Effector memory CD8-positive, alpha-beta T cell (primary cell): ENCODE results near the gene NFATC1.

ENCODE experiments used
- ATAC-seq: fragments of 150-1000 bp; cut with Tn5 transposase; replicated peaks from 2 replicates; pipeline ENCODE4 v1.10.0; 2021; ENCODE audit warnings: mild to moderate bottlenecking, moderate library complexity
- DNase-seq, 3 experiments: peaks; one replicate each; pipeline ENCODE4 v3.0.0; 2021
- H3K27ac Mint-ChIP-seq, 2 donors: one replicate each; pipeline ENCODE4 v1.8.0; 2022; ENCODE audit warnings: mild to moderate bottlenecking in 2 of 2, mixed read lengths in 2 of 2, moderate library complexity in 2 of 2
- H3K27me3 Mint-ChIP-seq, 2 donors: one replicate each; pipeline ENCODE4 v1.8.0; 2022; ENCODE audit warnings: mixed read lengths in 2 of 2
- H3K36me3 Mint-ChIP-seq: one replicate; pipeline ENCODE4 v1.8.0; 2022; ENCODE audit warnings: mild to moderate bottlenecking, moderate library complexity, mixed read lengths; ENCODE audit not compliant: insufficient read depth
- H3K4me1 Mint-ChIP-seq, 2 donors: one replicate each; pipeline ENCODE4 v1.8.0; 2022; ENCODE audit warnings: low read depth in 2 of 2, mixed read lengths in 2 of 2
- H3K4me3 Mint-ChIP-seq, 2 donors: one replicate each; pipeline ENCODE4 v1.8.0; 2022; ENCODE audit warnings: mild to moderate bottlenecking in 2 of 2, mixed read lengths in 2 of 2, moderate library complexity in 2 of 2
- H3K9me3 Mint-ChIP-seq, 2 donors: one replicate each; pipeline ENCODE4 v1.8.0; 2022; ENCODE audit warnings: mixed read lengths in 2 of 2

Gene NFATC1

GRCh38 chr18:79537758-79538157 lies 142.0 kb downstream of the NFATC1 start:
- Mint-ChIP-seq H3K4me3 (no peak overlapping the region), H3K4me1 (no peaks in the 10 kb centered on the region), H3K9me3 (peaks cover 6 to 10% of the 10 kb centered on the region in 2 donors), H3K36me3 (peaks cover 2% of the 10 kb centered on the region), H3K27me3 (peaks cover 0 to 4% of the 10 kb centered on the region in 2 donors), H3K27ac (no peak overlapping the region)
- DNase-seq (no peak), ATAC-seq (no peak)

GRCh38 chr18:79538635-79539034 lies 142.9 kb downstream of the NFATC1 start:
- Mint-ChIP-seq H3K4me1 (no peaks in the 10 kb centered on the region), H3K4me3 (no peak overlapping the region), H3K36me3 (peaks cover 2% of the 10 kb centered on the region), H3K27me3 (no peaks in the 10 kb centered on the region), H3K9me3 (peaks cover 6 to 12% of the 10 kb centered on the region in 2 donors), H3K27ac (no peak overlapping the region)
- DNase-seq (no peak), ATAC-seq (no peak)

- Mint-ChIP-seq H3K27me3 (peaks cover 0 to 7% of the 10 kb centered on the region in 2 donors), H3K27ac (no peak overlapping the region), H3K4me3 (no peak overlapping the region), H3K36me3 (no peaks in the 10 kb centered on the region), H3K9me3 (peaks cover 6 to 12% of the 10 kb centered on the region in 2 donors), H3K4me1 (no peaks in the 10 kb centered on the region)
- DNase-seq (no peak), ATAC-seq (no peak)
Measured at GRCh38 chr18:79540161-79540903, 144.6 kb downstream of the NFATC1 start.

GRCh38 chr18:79540904-79541282 lies 145.2 kb downstream of the NFATC1 start:
- Mint-ChIP-seq H3K27me3 (peaks cover 0 to 12% of the 10 kb centered on the region in 2 donors), H3K4me1 (no peaks in the 10 kb centered on the region), H3K4me3 (no peak overlapping the region), H3K9me3 (peaks cover 6 to 12% of the 10 kb centered on the region in 2 donors), H3K36me3 (no peaks in the 10 kb centered on the region), H3K27ac (no peak overlapping the region)
- no peak for ATAC-seq
- no peak for DNase-seq

- H3K27ac Mint-ChIP-seq = no peak overlapping the region
- H3K4me3 Mint-ChIP-seq = no peak overlapping the region
- ATAC-seq (no peak), DNase-seq (no peak)
- H3K36me3 Mint-ChIP-seq = no peaks in the 10 kb centered on the region
- H3K27me3 Mint-ChIP-seq = peaks cover 0 to 23% of the 10 kb centered on the region in 2 donors
- peaks cover 6 to 12% of the 10 kb centered on the region in 2 donors for H3K9me3 Mint-ChIP-seq
- H3K4me1 Mint-ChIP-seq = no peaks in the 10 kb centered on the region
Measured at GRCh38 chr18:79542213-79542612, 146.5 kb downstream of the NFATC1 start.

- Mint-ChIP-seq H3K4me1 (no peaks in the 10 kb centered on the region), H3K9me3 (peaks cover 6 to 12% of the 10 kb centered on the region in 2 donors), H3K27ac (no peak overlapping the region), H3K4me3 (no peak overlapping the region), H3K36me3 (no peaks in the 10 kb centered on the region), H3K27me3 (peaks cover 0 to 24% of the 10 kb centered on the region in 2 donors)
- ATAC-seq (no peak), DNase-seq (no peak)
Measured at GRCh38 chr18:79542876-79543750, 147.4 kb downstream of the NFATC1 start.

- peaks cover 0 to 32% of the 10 kb centered on the region in 2 donors for H3K27me3 Mint-ChIP-seq
- no peaks in the 10 kb centered on the region for H3K4me1 Mint-ChIP-seq
- no peak overlapping the region for H3K4me3 Mint-ChIP-seq
- no peak overlapping the region for H3K27ac Mint-ChIP-seq
- ATAC-seq = no peak
- peaks cover 6 to 12% of the 10 kb centered on the region in 2 donors for H3K9me3 Mint-ChIP-seq
- no peak for DNase-seq
- no peaks in the 10 kb centered on the region for H3K36me3 Mint-ChIP-seq
Measured at GRCh38 chr18:79543861-79544385, 148.2 kb downstream of the NFATC1 start.

- Mint-ChIP-seq H3K36me3 (no peaks in the 10 kb centered on the region), H3K4me1 (no peaks in the 10 kb centered on the region), H3K27ac (no peak overlapping the region), H3K4me3 (no peak overlapping the region), H3K27me3 (peaks cover 0 to 32% of the 10 kb centered on the region in 2 donors), H3K9me3 (peaks cover 6 to 12% of the 10 kb centered on the region in 2 donors)
- no peak for DNase-seq
- ATAC-seq = no peak
Measured at GRCh38 chr18:79544386-79544963, 148.7 kb downstream of the NFATC1 start.

GRCh38 chr18:79545255-79545654 lies 149.5 kb downstream of the NFATC1 start:
- no peak for DNase-seq
- H3K27me3 Mint-ChIP-seq = peaks cover 0 to 32% of the 10 kb centered on the region in 2 donors
- no peak overlapping the region for H3K4me3 Mint-ChIP-seq
- no peaks in the 10 kb centered on the region for H3K4me1 Mint-ChIP-seq
- H3K9me3 Mint-ChIP-seq = peaks cover 6 to 12% of the 10 kb centered on the region in 2 donors
- H3K27ac Mint-ChIP-seq = no peak overlapping the region
- ATAC-seq = no peak
- H3K36me3 Mint-ChIP-seq = no peaks in the 10 kb centered on the region

GRCh38 chr18:79545736-79546171 lies 150.0 kb downstream of the NFATC1 start:
- H3K36me3 Mint-ChIP-seq = no peaks in the 10 kb centered on the region
- no peak overlapping the region for H3K4me3 Mint-ChIP-seq
- peaks cover 0 to 32% of the 10 kb centered on the region in 2 donors for H3K27me3 Mint-ChIP-seq
- H3K9me3 Mint-ChIP-seq = peaks cover 6 to 12% of the 10 kb centered on the region in 2 donors
- no peak for DNase-seq
- no peak overlapping the region for H3K27ac Mint-ChIP-seq
- H3K4me1 Mint-ChIP-seq = no peaks in the 10 kb centered on the region
- no peak for ATAC-seq

- no peaks in the 10 kb centered on the region for H3K4me1 Mint-ChIP-seq
- no peaks in the 10 kb centered on the region for H3K36me3 Mint-ChIP-seq
- DNase-seq (no peak), ATAC-seq (no peak)
- H3K27ac Mint-ChIP-seq = no peak overlapping the region
- peaks cover 6 to 11% of the 10 kb centered on the region in 2 donors for H3K9me3 Mint-ChIP-seq
- H3K27me3 Mint-ChIP-seq = peaks cover 0 to 32% of the 10 kb centered on the region in 2 donors
- no peak overlapping the region for H3K4me3 Mint-ChIP-seq
Measured at GRCh38 chr18:79546781-79547272, 151.1 kb downstream of the NFATC1 start.

GRCh38 chr18:79547413-79548076 lies 151.8 kb downstream of the NFATC1 start:
- DNase-seq (no peak), ATAC-seq (no peak)
- Mint-ChIP-seq H3K27me3 (peaks cover 0 to 32% of the 10 kb centered on the region in 2 donors), H3K4me3 (no peak overlapping the region), H3K9me3 (peaks cover under 1 to 4% of the 10 kb centered on the region in 2 donors), H3K36me3 (no peaks in the 10 kb centered on the region), H3K27ac (no peak overlapping the region), H3K4me1 (no peaks in the 10 kb centered on the region)

GRCh38 chr18:79548077-79548450 lies 152.3 kb downstream of the NFATC1 start:
- Mint-ChIP-seq H3K4me3 (no peak overlapping the region), H3K27ac (no peak overlapping the region), H3K36me3 (no peaks in the 10 kb centered on the region), H3K9me3 (no peaks in the 10 kb centered on the region), H3K4me1 (no peaks in the 10 kb centered on the region), H3K27me3 (peaks cover 0 to 32% of the 10 kb centered on the region in 2 donors)
- no peak for DNase-seq
- no peak for ATAC-seq
